H1 (cell line): Measurements from ENCODE around the gene CLDN6. TPM values are rescaled to one million over a fixed set of nuclear protein-coding genes. Genes with fewer than 3 reads are reported as not detected.

Source experiments
- GABPA ChIP-seq: IDR thresholded peaks from 2 replicates; pipeline ENCODE4 v1.6.1; 2011; ENCODE audit warnings: mild to moderate bottlenecking, low read length, moderate library complexity, borderline replicate concordance; ENCODE audit not compliant: insufficient read depth
- PHF8 ChIP-seq: fragments of 200-600 bp; sonication (generic); conservative IDR thresholded peaks from 2 replicates; pipeline ENCODE4 v1.7.1; 2012; ENCODE audit warnings: low read depth, mild to moderate bottlenecking, inconsistent platforms, low read length, moderate library complexity
- TBP ChIP-seq: IDR thresholded peaks from 2 replicates; pipeline ENCODE4 v1.6.1; 2011; ENCODE audit warnings: low read depth, low read length, improper control_type of control experiment
- YY1 ChIP-seq: IDR thresholded peaks from 2 replicates; pipeline ENCODE4 v1.6.1; 2011; ENCODE audit warnings: low read depth, mild to moderate bottlenecking, low read length
- polyA plus RNA-seq, 7 experiments: library from polyadenylated mRNA; depleted of rRNA in 3 of 7; stranded (reverse) in 5 of 7; unstranded in 2 of 7; fragments of >200 nt in 5 of 7; fragments of 200-250 nt in 2 of 7; gene quantifications; 1 replicate in 5 of 7; 2 replicates in 1 of 7; 4 replicates in 1 of 7; pipeline versions ENCODE4 v1.2.1 to v1.2.3, GENCODE V29; 2011 to 2013; ENCODE audit warnings: missing spikeins in 2 of 7, mixed read lengths in 2 of 7
- total RNA-seq: library from RNA; stranded (reverse); fragmentation: NEBNext Ultra II Directional; extraction: Animal tissue kit (Norgen Biotek cat#: 25700); gene quantifications from 2 replicates; pipeline ENCODE4 v1.2.1, GENCODE V29; 2021
- TF ChIP-seq, protein P1 (sequence below), 3 experiments: IDR thresholded peaks; 1 replicate in 2 of 3; 2 replicates in 1 of 3; pipeline versions ENCODE4 v1.5.1 to v1.6.1; 2011; ENCODE audit warnings: low read length in 3 of 3, mild to moderate bottlenecking in 3 of 3, inconsistent platforms in 2 of 3, low read depth in 1 of 3, moderate library complexity in 1 of 3; ENCODE audit not compliant: insufficient read depth in 1 of 3; ENCODE audit errors: control extremely low read depth in 1 of 3
- TF ChIP-seq, protein P2 (sequence below): IDR thresholded peaks from 2 replicates; pipeline ENCODE4 v1.6.1; 2012; ENCODE audit warnings: inconsistent platforms

Gene CLDN6
- total and polyA plus RNA-seq, 2 of the 8 experiments (the other 6 are each of a cell fraction or from before 2014, with no cell fraction given) = 747 to 1,115 TPM

DNA sequence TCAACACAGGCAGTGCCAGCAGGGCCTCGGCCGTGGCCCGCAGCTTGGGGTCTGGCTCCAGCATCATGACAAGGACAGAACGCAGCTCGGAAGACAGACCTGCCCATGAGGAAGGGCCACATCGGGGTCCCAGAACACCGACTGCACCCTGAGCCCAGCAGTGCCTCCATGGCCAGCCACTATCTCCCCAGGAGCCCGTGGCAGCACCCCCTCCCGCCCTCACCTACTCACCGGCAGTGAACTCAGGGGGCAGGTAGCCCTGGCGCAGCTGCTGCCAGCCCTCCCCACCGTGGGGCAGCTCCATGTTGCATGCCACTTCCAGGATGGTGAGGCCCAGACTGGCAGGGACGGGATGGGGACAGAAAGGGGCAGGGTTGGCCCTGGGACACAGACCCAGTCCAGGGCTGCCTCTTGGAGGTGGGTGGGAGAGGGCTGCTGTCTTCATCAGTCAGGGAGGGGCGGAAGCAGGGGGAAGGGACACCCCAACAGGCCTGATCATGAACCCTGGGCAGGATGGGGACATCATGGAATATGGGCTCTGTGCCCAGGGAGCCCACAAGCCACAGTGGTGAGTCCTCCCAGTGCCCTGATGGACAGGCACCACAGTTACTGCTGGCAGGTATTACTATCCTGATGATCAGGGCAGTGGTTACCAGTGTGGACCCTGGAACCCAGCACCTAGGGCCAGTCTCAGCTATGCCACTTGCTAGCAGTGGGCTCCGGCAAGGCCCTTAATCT, 43.5 kb downstream of the CLDN6 start (continued):
- TF ChIP-seq, protein P1, sequence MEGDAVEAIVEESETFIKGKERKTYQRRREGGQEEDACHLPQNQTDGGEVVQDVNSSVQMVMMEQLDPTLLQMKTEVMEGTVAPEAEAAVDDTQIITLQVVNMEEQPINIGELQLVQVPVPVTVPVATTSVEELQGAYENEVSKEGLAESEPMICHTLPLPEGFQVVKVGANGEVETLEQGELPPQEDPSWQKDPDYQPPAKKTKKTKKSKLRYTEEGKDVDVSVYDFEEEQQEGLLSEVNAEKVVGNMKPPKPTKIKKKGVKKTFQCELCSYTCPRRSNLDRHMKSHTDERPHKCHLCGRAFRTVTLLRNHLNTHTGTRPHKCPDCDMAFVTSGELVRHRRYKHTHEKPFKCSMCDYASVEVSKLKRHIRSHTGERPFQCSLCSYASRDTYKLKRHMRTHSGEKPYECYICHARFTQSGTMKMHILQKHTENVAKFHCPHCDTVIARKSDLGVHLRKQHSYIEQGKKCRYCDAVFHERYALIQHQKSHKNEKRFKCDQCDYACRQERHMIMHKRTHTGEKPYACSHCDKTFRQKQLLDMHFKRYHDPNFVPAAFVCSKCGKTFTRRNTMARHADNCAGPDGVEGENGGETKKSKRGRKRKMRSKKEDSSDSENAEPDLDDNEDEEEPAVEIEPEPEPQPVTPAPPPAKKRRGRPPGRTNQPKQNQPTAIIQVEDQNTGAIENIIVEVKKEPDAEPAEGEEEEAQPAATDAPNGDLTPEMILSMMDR (IDR thresholded peaks at IDR 0.05; ENCODE audit: control extremely low read depth in 1 of 3, insufficient read depth in 1 of 3, low read depth in 1 of 3, low read length in 3 of 3) = no peak
- TF ChIP-seq YY1 = no peak
- TF ChIP-seq, protein P2, sequence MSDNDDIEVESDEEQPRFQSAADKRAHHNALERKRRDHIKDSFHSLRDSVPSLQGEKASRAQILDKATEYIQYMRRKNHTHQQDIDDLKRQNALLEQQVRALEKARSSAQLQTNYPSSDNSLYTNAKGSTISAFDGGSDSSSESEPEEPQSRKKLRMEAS = no peak
- no peak for TF ChIP-seq GABPA
- no peak for TF ChIP-seq PHF8
- TF ChIP-seq TBP = no peak
